NCI-H128 (cell line): ENCODE results near the gene ALDH4A1.

ENCODE experiments used
- DNase-seq: peaks from one replicate; lab custom pipeline; 2025; ENCODE audit not compliant: unreplicated experiment; lab: John Stamatoyannopoulos, UW

ALDH4A1 gene

GRCh38 chr1:18922848-18923755 is 20.7 kb upstream of the ALDH4A1 start:
- DNase-seq: no peak

- DNase-seq: no peak
Measured at GRCh38 chr1:18922319-18922726, 20.0 kb upstream of the ALDH4A1 start.

DNA sequence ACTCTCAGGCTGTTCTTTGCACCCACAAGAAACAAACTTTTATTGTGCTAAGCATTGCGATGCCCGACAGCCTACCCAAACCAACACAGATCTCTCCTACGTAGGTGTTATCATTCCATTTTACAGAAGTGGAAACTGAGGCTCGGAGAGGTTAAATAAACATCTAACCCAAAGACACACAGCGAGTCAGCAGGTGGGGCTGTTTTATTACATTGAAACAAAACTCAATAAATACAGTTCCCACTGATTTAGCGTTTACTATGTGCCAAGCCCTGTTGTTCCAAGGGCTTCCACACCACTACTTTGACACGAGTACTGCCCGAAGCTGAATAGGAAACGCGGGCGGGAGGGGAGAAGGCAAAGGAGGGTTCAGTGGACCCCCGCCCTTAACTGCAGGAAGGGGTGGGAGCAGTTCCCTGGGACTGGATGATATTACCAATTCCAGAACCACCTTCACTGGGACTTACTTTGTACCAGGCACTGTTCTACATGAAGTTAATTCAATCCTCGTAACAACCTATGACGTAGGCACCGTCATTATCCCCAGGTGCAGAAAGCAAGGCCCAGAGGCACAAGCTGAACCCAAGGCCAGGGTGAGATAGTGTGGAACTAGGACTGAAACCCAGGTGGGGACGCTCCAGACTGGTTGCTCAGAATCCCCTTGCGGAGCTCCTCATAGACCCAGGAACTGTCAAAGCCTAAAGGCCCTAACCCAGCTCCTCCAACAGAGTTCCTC is 19.3 kb upstream of the ALDH4A1 start:
- no peak for DNase-seq

DNA sequence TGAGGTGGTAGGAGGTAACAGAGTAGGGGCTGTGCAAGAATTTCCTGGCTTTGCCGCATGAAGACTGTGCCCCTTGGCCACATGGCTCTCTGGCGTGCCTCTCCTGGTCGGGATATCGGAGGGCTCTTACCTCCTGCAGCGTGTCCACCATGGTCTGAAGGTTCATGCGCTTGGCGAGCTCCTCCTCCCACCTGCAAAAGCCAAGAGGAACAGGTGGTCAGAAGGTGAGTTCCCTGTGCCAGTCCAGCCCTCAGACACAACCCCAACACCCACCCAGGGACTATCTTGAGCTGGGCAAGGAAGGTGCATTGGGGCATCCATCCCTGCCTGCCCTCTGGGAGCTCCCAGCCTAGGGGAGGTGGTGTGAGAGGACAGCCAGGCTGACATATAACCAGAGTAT is 18.6 kb upstream of the ALDH4A1 start:
- no peak for DNase-seq

DNA sequence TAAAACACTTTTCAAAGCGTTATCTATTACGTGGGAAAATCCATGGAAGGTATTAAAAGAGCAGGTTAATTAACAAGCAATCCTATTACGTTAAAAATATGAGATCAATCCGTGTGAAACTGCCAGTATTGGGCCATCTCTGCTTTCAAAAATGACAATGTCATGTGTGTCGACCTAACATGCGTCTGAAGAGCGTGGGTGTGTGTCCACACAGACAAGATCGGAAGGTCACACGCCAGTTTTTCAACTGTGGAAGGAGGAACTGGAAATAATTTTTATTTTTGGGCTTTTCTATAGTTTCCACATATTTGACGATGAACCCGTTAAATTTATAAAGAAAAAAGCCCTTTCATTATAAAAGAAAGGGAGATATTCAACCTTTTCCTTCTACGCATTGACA is 17.6 kb upstream of the ALDH4A1 start:
- no peak for DNase-seq

- DNase-seq: no peak
Measured at GRCh38 chr1:18919197-18919905, 17.0 kb upstream of the ALDH4A1 start.

DNA sequence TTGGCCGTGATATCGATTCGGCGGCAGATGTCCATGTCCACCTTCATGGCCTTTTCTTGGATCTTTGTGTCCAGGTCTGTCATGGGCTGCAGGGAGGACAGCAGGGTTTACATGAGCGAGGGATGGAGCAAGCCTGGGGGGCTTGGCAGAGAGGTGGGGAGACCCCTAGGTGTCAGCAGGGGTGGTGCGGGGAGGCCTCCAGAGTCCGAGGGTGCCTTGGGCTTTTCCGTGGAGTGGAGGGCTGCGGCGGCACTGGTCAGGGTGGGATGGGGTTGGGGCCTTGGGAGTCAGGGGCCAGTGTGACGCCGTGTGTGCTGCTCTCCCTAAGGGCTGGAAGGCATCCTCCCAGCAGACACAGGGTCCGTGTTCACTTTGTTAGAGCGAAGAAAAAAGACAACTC is 16.1 kb upstream of the ALDH4A1 start:
- no peak for DNase-seq

- no peak for DNase-seq
Measured at GRCh38 chr1:18917071-18917799, 14.9 kb upstream of the ALDH4A1 start.

DNA sequence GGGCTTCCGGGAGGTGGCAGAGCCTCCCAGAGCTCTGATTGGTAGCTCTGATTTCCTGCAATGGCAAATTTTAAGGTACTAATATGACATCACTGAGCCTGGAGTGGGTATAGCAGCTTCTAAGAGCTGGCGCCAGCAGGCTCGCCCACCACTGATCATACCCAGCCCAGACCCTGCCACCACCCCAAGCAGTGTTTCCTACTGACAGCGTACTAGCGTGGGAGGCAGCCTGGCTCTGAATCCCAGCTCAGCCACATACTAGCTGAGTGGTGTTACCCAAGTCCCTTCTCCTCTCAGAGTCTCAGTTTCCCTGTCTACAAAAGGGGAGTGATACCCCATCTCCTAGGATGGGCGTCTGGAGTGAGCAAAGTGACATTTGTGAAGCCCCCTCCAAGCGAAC is 13.0 kb upstream of the ALDH4A1 start:
- no peak for DNase-seq

- DNase-seq: no peak
Measured at GRCh38 chr1:18913065-18913835, 10.9 kb upstream of the ALDH4A1 start.

- no peak for DNase-seq
Measured at GRCh38 chr1:18912550-18912949, 10.2 kb upstream of the ALDH4A1 start.

GRCh38 chr1:18908911-18909771 is 6.8 kb upstream of the ALDH4A1 start:
- no peak for DNase-seq

GRCh38 chr1:18907917-18908845 is 5.8 kb upstream of the ALDH4A1 start:
- no peak for DNase-seq

- peak; percentile 58 for DNase-seq
Measured at GRCh38 chr1:18907021-18907916, 4.9 kb upstream of the ALDH4A1 start.

- DNase-seq: no peak
Measured at GRCh38 chr1:18903291-18903756, 969 bp upstream of the ALDH4A1 start.

DNA sequence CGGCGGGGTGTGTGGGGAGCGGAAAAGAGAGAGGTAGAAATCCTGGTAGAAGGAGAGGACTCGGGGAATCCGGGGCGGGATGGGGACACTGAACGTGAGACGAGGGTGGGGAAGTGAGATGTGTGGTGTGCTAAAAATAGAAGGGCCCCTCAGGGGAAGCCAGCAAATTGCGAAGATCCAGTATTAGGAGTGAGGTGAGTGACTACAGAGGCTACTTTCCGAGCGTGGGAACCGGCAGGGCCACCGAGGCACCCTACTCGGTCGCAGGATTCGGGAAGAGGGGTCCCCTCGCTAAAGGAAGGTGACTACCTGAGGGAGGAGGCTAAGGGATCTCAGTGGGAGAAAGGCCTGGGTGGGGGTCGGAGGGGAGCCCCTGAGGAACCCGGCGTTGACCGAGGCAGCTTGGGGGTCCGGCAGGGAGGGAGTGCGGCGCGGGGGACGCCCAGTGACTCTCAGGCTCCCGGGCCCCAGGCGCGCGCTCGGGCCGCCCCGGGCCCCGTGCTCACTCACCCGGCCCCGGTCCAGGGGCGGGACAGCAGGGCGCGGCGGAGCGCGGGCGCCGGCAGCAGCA is 318 bp downstream of the ALDH4A1 start:
- no peak for DNase-seq
